ES-I3 (cell line): ENCODE data around the gene ADPGK.
"Not testable (repeated sequence)": the region's sequence is repeated elsewhere in the genome, so short reads cannot be mapped to it uniquely, and the experiment has no call there.

Experiments
- H3K36me3 ChIP-seq: 2 replicates; pipeline ENCODE4 v1.6.1; 2013; ENCODE audit warnings: mild to moderate bottlenecking, low read length, control low read depth, moderate library complexity; ENCODE audit not compliant: insufficient read depth
- H3K4me1 ChIP-seq: 2 replicates; pipeline ENCODE4 v1.6.1; 2013; ENCODE audit warnings: mild to moderate bottlenecking, control low read depth, low read length; ENCODE audit not compliant: insufficient read depth
- H3K9ac ChIP-seq: 2 replicates; pipeline ENCODE4 v1.6.1; 2013; ENCODE audit warnings: low read depth, mild to moderate bottlenecking, low read length, moderate library complexity
- H3K9me3 ChIP-seq: 2 replicates; pipeline ENCODE4 v1.6.1; 2013; ENCODE audit warnings: mild to moderate bottlenecking, low read length, moderate library complexity; ENCODE audit not compliant: control insufficient read depth, insufficient read depth

Gene ADPGK

DNA sequence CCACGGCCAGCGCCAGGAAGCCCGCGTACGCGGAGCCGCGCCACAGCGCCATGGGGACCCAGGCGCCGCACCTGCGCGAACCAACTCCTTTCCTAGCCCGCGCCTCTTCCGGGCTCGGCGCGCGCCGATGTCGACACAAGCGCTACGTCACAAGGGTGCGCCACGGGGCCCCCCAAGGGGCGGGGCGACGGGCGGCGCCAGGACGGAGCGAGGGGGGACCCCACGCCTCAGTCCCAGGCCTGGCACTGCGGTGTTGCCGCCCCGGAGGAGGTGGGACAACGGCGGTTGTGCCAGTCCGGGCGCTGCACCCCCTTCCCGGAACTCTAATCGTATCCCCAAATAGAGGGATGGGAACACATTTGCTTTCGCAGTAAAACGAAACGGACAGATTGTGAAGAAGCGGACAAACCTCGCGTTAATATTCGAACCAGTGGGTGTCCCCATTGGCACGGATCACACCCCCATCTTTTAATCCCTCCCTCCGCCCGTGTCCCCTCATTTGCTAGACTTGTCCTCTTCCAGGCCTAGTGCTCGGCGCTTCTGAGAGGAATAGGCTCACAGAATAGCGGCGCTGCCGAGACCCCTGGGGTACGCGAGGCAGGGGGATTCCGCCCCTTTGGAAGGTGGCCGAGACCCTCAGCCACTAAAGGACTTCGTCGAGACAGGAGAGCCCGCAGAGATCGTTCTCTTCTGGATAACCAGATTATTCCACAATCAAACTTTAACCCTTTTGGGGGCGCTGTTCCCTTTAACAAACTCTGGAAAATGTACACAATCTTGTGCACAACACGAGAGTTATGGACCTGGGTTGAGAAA, at the start of gene ADPGK:
ADPGK (minus strand) TSS at position 119 of the 816 bp plus-strand sequence; CDS start at position 52, 67 bp downstream.
- Histone ChIP-seq H3K9me3 (no peaks in the 10 kb centered on the region), H3K4me1 (peaks cover 9% of the 10 kb centered on the region), H3K9ac (peak within 1 kb of the TSS; percentile 62), H3K36me3 (no peaks in the 10 kb centered on the region)

DNA sequence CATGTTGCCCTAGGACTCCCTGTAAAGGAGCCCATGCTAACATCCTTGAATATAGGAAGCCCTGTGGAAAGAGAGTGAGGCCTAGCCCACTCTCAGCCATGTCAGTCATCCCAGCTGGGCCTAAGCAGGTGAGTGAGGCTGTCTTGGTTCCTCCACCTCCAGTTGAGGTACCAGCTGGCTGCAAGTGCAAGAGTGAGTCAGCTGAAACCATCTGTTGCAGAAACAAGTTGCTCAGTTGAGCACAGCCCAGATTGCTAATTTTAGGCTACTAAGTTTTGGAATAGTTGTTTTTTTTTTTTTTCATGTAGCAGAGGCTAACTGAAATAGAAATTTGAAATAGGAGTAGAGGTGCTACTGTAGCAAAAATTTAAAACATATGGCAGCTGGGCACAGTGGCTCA, 43.7 kb upstream of the ADPGK start:
- H3K4me1 ChIP-seq = no peaks in the 10 kb centered on the region
- H3K9ac ChIP-seq = no peak overlapping the region
- no peaks in the 10 kb centered on the region for H3K9me3 ChIP-seq
- no peaks in the 10 kb centered on the region for H3K36me3 ChIP-seq

DNA sequence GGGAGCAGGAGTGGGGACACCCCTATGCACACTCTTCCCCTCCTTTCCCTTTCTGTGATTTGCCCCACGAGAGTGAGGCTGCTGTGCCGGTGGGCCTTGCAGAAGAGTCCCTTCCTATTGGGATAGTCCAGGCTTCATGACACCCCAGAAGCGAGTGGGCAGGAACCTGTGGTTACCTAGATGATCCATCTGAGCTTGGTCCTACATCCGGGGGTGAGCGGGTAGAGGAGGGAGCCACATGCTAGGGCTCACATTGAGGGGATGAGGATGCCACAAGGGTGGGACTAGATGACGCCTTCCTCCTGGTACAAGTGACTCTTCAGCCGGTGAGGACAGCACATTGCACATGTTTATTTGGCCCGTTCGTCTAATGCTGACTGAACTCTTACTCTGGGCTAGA, 43.1 kb upstream of the ADPGK start:
- Histone ChIP-seq H3K9ac (no peak overlapping the region), H3K9me3 (no peaks in the 10 kb centered on the region), H3K36me3 (no peaks in the 10 kb centered on the region), H3K4me1 (no peaks in the 10 kb centered on the region)

DNA sequence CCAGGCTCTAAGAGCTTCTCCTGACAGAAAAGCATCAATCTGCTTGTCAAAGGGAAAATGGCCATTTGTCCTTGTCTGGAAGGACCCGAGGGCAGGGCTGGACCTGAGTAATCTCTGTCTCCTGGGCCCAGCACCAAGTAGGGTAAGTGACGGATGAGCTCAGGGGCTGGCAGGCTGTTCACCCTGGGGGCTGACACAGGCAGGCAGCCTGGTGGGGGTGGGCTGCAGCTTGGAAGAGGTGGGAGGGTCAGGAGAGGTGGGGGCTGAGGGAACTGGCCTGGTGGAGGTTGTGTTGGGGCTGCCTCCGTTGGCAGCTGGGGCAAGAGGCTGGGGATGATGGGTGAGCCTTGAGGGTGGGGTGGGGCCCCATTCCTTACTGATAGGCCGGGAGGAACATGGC, 42.3 kb upstream of the ADPGK start:
- Histone ChIP-seq H3K9me3 (no peaks in the 10 kb centered on the region), H3K4me1 (0 out of 2 replicates have a peak, but pooled peaks cover 4% of the 10 kb centered on the region), H3K9ac (no peak overlapping the region), H3K36me3 (no peaks in the 10 kb centered on the region)

- Histone ChIP-seq H3K4me1 (peaks cover 4% of the 10 kb centered on the region; the same call in 1 of the 2 replicates), H3K9ac (no peak overlapping the region), H3K9me3 (no peaks in the 10 kb centered on the region), H3K36me3 (no peaks in the 10 kb centered on the region)
Measured at GRCh38 chr15:72824781-72825180, 41.2 kb upstream of the ADPGK start.

GRCh38 chr15:72824112-72824511, 40.6 kb upstream of the ADPGK start:
- Histone ChIP-seq H3K4me1 (peaks cover 4% of the 10 kb centered on the region; the same call in 1 of the 2 replicates), H3K9ac (no peak overlapping the region), H3K36me3 (no peaks in the 10 kb centered on the region), H3K9me3 (no peaks in the 10 kb centered on the region)

DNA sequence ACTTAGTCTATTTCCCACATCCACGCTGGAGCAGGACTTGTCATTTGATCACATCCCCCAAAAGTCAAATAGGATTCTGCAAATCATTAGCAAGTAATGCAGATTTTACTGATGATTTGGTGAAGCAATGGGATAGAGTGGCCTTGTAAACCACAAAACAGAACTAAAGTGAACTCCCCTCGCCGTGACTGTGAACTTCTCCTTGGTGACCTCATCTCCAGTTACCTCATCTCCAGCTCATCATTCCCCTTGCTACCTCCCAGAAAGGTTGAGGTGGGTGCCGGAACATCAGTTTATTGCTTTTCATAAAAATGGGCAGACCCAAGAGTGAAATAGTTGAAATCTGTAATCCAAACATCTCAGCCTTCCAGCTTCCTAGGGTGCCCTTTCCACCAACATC, 36.7 kb upstream of the ADPGK start:
- H3K9me3 ChIP-seq = no peaks in the 10 kb centered on the region
- no peaks in the 10 kb centered on the region for H3K36me3 ChIP-seq
- no peak overlapping the region for H3K9ac ChIP-seq
- H3K4me1 ChIP-seq = peaks cover 4% of the 10 kb centered on the region; the same call in 1 of the 2 replicates

GRCh38 chr15:72818632-72819031, 35.1 kb upstream of the ADPGK start:
- peaks cover 4% of the 10 kb centered on the region; the same call in 1 of the 2 replicates for H3K4me1 ChIP-seq
- no peak overlapping the region for H3K9ac ChIP-seq
- H3K9me3 ChIP-seq = no peaks in the 10 kb centered on the region
- H3K36me3 ChIP-seq = no peaks in the 10 kb centered on the region

GRCh38 chr15:72813345-72814004, 29.9 kb upstream of the ADPGK start:
- H3K9me3 ChIP-seq = no peaks in the 10 kb centered on the region
- H3K9ac ChIP-seq = no peak overlapping the region
- H3K36me3 ChIP-seq = no peaks in the 10 kb centered on the region
- H3K4me1 ChIP-seq = no peaks in the 10 kb centered on the region

- no peak overlapping the region for H3K9ac ChIP-seq
- no peaks in the 10 kb centered on the region for H3K36me3 ChIP-seq
- no peaks in the 10 kb centered on the region for H3K4me1 ChIP-seq
- H3K9me3 ChIP-seq = no peaks in the 10 kb centered on the region
Measured at GRCh38 chr15:72809329-72809728, 25.8 kb upstream of the ADPGK start.

DNA sequence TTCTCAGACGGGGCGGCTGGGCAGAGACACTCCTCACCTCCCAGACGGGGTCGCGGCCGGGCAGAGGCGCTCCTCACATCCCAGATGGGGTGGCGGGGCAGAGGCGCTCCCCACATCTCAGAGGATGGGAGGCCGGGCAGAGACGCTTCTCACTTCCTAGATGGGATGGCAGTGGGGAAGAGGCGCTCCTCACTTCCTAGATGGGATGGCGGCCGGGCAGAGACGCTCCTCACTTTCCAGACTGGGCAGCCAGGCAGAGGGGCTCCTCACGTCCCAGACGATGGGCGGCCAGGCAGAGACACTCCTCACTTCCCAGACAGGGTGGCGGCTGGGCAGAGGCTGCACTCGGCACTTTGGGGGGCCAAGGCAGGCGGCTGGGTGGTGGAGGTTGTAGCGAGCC, 23.8 kb upstream of the ADPGK start:
- not testable (repeated sequence) for H3K4me1 ChIP-seq, H3K36me3 ChIP-seq, H3K9ac ChIP-seq, H3K9me3 ChIP-seq

- Histone ChIP-seq H3K4me1 (peaks cover 10% of the 10 kb centered on the region; the same call in 1 of the 2 replicates), H3K36me3 (no peaks in the 10 kb centered on the region), H3K9ac (no peak overlapping the region), H3K9me3 (no peaks in the 10 kb centered on the region)
Measured at GRCh38 chr15:72803006-72803405, 19.4 kb upstream of the ADPGK start.

- no peaks in the 10 kb centered on the region for H3K9me3 ChIP-seq
- peaks cover 10% of the 10 kb centered on the region; the same call in 1 of the 2 replicates for H3K4me1 ChIP-seq
- H3K9ac ChIP-seq = no peak overlapping the region
- no peaks in the 10 kb centered on the region for H3K36me3 ChIP-seq
Measured at GRCh38 chr15:72801590-72802325, 18.2 kb upstream of the ADPGK start.

- peaks cover 10% of the 10 kb centered on the region; the same call in 1 of the 2 replicates for H3K4me1 ChIP-seq
- no peaks in the 10 kb centered on the region for H3K9me3 ChIP-seq
- H3K36me3 ChIP-seq = no peaks in the 10 kb centered on the region
- no peak overlapping the region for H3K9ac ChIP-seq
Measured at GRCh38 chr15:72800833-72801481, 17.4 kb upstream of the ADPGK start.
